Measurements from ENCODE around the gene MT3.

Gene MT3

GRCh38 chr16:56609463-56609921, 20.2 kb downstream of the MT3 start:
- no peak for TF ChIP-seq SIN3A (IDR thresholded peaks at IDR 0.05; ENCODE audit: borderline replicate concordance, insufficient read depth, low read length)
- TF ChIP-seq POLR2AphosphoS5 (IDR thresholded peaks at IDR 0.05; ENCODE audit: low read depth, low read length): no peak
- TF ChIP-seq, protein P1, sequence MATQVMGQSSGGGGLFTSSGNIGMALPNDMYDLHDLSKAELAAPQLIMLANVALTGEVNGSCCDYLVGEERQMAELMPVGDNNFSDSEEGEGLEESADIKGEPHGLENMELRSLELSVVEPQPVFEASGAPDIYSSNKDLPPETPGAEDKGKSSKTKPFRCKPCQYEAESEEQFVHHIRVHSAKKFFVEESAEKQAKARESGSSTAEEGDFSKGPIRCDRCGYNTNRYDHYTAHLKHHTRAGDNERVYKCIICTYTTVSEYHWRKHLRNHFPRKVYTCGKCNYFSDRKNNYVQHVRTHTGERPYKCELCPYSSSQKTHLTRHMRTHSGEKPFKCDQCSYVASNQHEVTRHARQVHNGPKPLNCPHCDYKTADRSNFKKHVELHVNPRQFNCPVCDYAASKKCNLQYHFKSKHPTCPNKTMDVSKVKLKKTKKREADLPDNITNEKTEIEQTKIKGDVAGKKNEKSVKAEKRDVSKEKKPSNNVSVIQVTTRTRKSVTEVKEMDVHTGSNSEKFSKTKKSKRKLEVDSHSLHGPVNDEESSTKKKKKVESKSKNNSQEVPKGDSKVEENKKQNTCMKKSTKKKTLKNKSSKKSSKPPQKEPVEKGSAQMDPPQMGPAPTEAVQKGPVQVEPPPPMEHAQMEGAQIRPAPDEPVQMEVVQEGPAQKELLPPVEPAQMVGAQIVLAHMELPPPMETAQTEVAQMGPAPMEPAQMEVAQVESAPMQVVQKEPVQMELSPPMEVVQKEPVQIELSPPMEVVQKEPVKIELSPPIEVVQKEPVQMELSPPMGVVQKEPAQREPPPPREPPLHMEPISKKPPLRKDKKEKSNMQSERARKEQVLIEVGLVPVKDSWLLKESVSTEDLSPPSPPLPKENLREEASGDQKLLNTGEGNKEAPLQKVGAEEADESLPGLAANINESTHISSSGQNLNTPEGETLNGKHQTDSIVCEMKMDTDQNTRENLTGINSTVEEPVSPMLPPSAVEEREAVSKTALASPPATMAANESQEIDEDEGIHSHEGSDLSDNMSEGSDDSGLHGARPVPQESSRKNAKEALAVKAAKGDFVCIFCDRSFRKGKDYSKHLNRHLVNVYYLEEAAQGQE (IDR thresholded peaks at IDR 0.05; ENCODE audit: insufficient read depth in 1 of 2, low read depth in 2 of 2, low read length in 2 of 2): no peak
- no peak for TF ChIP-seq FOXP2 (optimal IDR thresholded peaks at IDR 0.05; ENCODE audit: borderline replicate concordance, extremely low read depth, extremely low read length, insufficient read depth)
- TF ChIP-seq TAF1 (IDR thresholded peaks at IDR 0.05; ENCODE audit: borderline replicate concordance, insufficient read depth, low read length): no peak

DNA sequence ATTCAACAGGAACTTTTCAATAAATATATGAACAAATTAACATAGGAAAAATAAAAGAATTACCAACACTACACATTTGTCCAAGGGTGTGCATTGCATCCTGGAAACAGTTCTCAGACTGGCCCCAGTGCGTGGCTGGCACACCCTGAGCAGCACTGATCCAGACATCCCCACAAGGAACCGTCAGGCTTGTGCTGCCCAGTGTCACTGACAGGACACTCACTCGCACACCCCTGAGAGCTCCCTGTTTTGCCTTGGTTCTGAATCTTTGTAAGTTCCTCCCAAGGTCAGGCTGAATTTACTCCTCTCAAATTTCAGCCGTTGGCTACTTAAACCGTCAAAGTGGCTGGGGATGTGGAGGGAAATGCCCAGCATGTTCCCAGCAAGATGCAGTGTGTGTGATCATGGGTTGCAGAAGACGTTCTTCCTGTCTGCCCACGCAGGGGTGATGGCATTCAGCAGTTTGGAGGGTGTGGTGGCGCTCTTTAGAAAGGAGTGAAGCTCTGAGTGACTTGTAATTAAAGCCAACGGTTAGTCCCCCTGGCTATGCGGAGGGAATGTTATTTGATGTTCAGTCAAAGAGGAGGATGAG, 20.8 kb downstream of the MT3 start:
- TF ChIP-seq TAF1 (IDR thresholded peaks at IDR 0.05; ENCODE audit: borderline replicate concordance, insufficient read depth, low read length) (no peak), SIN3A (IDR thresholded peaks at IDR 0.05; ENCODE audit: borderline replicate concordance, insufficient read depth, low read length) (no peak), POLR2AphosphoS5 (IDR thresholded peaks at IDR 0.05; ENCODE audit: low read depth, low read length) (no peak), FOXP2 (optimal IDR thresholded peaks at IDR 0.05; ENCODE audit: borderline replicate concordance, extremely low read depth, extremely low read length, insufficient read depth) (no peak)
- TF ChIP-seq, protein P1 (IDR thresholded peaks at IDR 0.05; ENCODE audit: insufficient read depth in 1 of 2, low read depth in 2 of 2, low read length in 2 of 2): no peak

DNA sequence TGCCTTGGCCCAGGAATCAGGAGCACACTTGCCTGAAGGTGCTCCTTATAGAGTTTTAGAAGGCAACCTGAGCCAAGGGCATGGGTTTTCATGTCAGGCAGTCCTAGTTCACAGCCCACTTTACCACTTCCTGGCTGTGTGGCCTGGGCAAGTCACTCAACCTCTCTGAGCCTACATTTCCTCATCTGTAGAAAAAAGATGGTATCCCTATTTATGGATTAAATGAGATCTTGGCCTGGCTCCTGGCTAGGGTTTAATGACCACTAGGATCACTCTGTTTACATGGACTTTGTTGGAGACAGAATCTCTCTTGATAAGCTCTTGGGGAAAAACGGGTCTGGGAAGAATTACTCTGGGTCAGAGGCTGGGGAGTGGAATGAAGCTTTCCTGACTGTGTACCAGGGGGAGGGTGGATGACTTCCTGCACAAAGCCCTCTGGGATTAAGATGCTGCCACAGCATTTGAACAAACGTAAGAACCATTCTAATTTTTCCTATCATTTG, 21.3 kb downstream of the MT3 start:
- TF ChIP-seq SIN3A (IDR thresholded peaks at IDR 0.05; ENCODE audit: borderline replicate concordance, insufficient read depth, low read length): no peak
- TF ChIP-seq, protein P1 (IDR thresholded peaks at IDR 0.05; ENCODE audit: insufficient read depth in 1 of 2, low read depth in 2 of 2, low read length in 2 of 2): no peak
- no peak for TF ChIP-seq FOXP2 (optimal IDR thresholded peaks at IDR 0.05; ENCODE audit: borderline replicate concordance, extremely low read depth, extremely low read length, insufficient read depth)
- no peak for TF ChIP-seq TAF1 (IDR thresholded peaks at IDR 0.05; ENCODE audit: borderline replicate concordance, insufficient read depth, low read length)
- TF ChIP-seq POLR2AphosphoS5 (IDR thresholded peaks at IDR 0.05; ENCODE audit: low read depth, low read length): no peak

DNA sequence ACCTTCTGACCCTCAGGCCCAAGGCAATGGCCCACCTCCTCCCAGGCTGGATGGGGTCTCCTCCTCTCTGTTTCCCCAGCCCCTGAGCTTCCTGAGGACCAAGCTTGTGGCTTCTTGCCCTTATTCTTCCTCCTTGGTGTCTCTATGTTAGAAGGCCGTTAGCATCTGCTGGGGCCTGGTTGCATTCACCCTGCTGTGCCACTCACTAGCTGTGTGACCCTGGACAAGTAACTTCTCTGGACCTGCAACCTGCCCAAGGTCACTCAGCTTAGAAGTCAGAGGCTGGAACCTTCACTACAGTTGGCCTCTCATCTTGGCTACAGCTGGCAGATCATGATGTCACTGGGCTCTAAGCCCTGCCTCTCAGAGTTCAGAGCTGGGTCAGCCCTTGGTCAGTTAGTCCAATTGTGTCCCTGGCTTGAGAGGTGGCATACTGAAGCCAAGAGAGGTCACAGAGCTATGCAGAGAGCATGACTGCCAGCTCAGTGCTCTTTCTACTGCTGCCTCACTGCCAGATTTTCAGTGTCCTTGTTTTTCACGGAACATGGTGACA, 22.0 kb downstream of the MT3 start:
- TF ChIP-seq SIN3A (IDR thresholded peaks at IDR 0.05; ENCODE audit: borderline replicate concordance, insufficient read depth, low read length): no peak
- no peak for TF ChIP-seq FOXP2 (optimal IDR thresholded peaks at IDR 0.05; ENCODE audit: borderline replicate concordance, extremely low read depth, extremely low read length, insufficient read depth)
- TF ChIP-seq POLR2AphosphoS5 (IDR thresholded peaks at IDR 0.05; ENCODE audit: low read depth, low read length): no peak
- TF ChIP-seq, protein P1 (IDR thresholded peaks at IDR 0.05; ENCODE audit: insufficient read depth in 1 of 2, low read depth in 2 of 2, low read length in 2 of 2): no peak
- TF ChIP-seq TAF1 (IDR thresholded peaks at IDR 0.05; ENCODE audit: borderline replicate concordance, insufficient read depth, low read length): no peak

Measured in PFSK-1 (cell line).